H9 (cell line): ENCODE results near the gene PLPP1. TPM values are rescaled to one million over a fixed set of nuclear protein-coding genes. Genes with fewer than 3 reads are reported as not detected.

Experiments
- DNase-seq: peaks from one replicate; pipeline ENCODE4 v3.0.0-alpha.2; 2017
- H2AFZ ChIP-seq: one replicate; pipeline ENCODE4 v1.6.1; 2013; ENCODE audit warnings: mild to moderate bottlenecking, low read length, control low read depth, moderate library complexity
- H2AK5ac ChIP-seq: 2 replicates; pipeline ENCODE4 v1.6.1; 2013; ENCODE audit warnings: low read length, control low read depth, mixed read lengths; ENCODE audit not compliant: insufficient read length
- H2BK120ac ChIP-seq: one replicate; pipeline ENCODE4 v1.6.1; 2013; ENCODE audit warnings: low read depth, mild to moderate bottlenecking, low read length, control low read depth, inconsistent platforms; ENCODE audit not compliant: poor library complexity, severe bottlenecking
- H2BK12ac ChIP-seq: 2 replicates; pipeline ENCODE4 v1.6.1; 2013; ENCODE audit warnings: low read length, control low read depth, mixed read lengths, low read depth; ENCODE audit not compliant: insufficient read length
- H2BK15ac ChIP-seq: 2 replicates; pipeline ENCODE4 v1.6.1; 2013; ENCODE audit warnings: low read depth, low read length, control low read depth
- H2BK20ac ChIP-seq: one replicate; pipeline ENCODE4 v1.6.1; 2013; ENCODE audit warnings: low read depth, mild to moderate bottlenecking, low read length, control low read depth, inconsistent platforms; ENCODE audit not compliant: poor library complexity, severe bottlenecking
- H2BK5ac ChIP-seq: 2 replicates; pipeline ENCODE4 v1.6.1; 2013; ENCODE audit warnings: low read length, control low read depth, mixed read lengths; ENCODE audit not compliant: insufficient read length
- H3K14ac ChIP-seq: 2 replicates; pipeline ENCODE4 v1.6.1; 2013; ENCODE audit warnings: low read length, control low read depth; ENCODE audit not compliant: insufficient read depth
- H3K18ac ChIP-seq: 2 replicates; pipeline ENCODE4 v1.6.1; 2013; ENCODE audit warnings: low read depth, mild to moderate bottlenecking, mixed read lengths, low read length, control low read depth; ENCODE audit not compliant: insufficient read length
- H3K23ac ChIP-seq: 2 replicates; pipeline ENCODE4 v1.6.1; 2013; ENCODE audit warnings: low read length, control low read depth, mixed read lengths, low read depth; ENCODE audit not compliant: insufficient read length
- H3K23me2 ChIP-seq: 2 replicates; pipeline ENCODE4 v1.6.1; 2013; ENCODE audit warnings: low read depth, mild to moderate bottlenecking, mixed read lengths, low read length, control low read depth; ENCODE audit not compliant: insufficient read length, poor library complexity, severe bottlenecking
- H3K27ac ChIP-seq: 2 replicates; pipeline ENCODE4 v1.5.1; 2013; ENCODE audit warnings: low read length, control low read depth, mixed read lengths, low read depth; ENCODE audit not compliant: insufficient read length
- H3K27me3 ChIP-seq: 2 replicates; pipeline ENCODE4 v1.6.1; 2013; ENCODE audit warnings: low read length, control low read depth, inconsistent platforms; ENCODE audit not compliant: insufficient read depth
- H3K4ac ChIP-seq: 2 replicates; pipeline ENCODE4 v1.6.1; 2013; ENCODE audit warnings: low read depth, mild to moderate bottlenecking, control low read depth, inconsistent platforms, low read length, moderate library complexity
- H3K4me1 ChIP-seq: 2 replicates; pipeline ENCODE4 v1.6.1; 2013; ENCODE audit warnings: low read length, control low read depth, inconsistent platforms; ENCODE audit not compliant: insufficient read depth
- H3K4me2 ChIP-seq: 2 replicates; pipeline ENCODE4 v1.6.1; 2013; ENCODE audit warnings: low read length, control low read depth, mixed read lengths; ENCODE audit not compliant: insufficient read length, insufficient read depth
- H3K56ac ChIP-seq: 2 replicates; pipeline ENCODE4 v1.6.1; 2013; ENCODE audit warnings: low read depth, mild to moderate bottlenecking, mixed read lengths, low read length, control low read depth; ENCODE audit not compliant: insufficient read length
- H3K79me1 ChIP-seq: 2 replicates; pipeline ENCODE4 v1.6.1; 2013; ENCODE audit warnings: low read depth, mild to moderate bottlenecking, moderate library complexity, low read length, control low read depth, inconsistent platforms; ENCODE audit not compliant: insufficient read depth, poor library complexity, severe bottlenecking
- H3K79me2 ChIP-seq: 2 replicates; pipeline ENCODE4 v1.6.1; 2013; ENCODE audit warnings: low read length, control low read depth, inconsistent platforms; ENCODE audit not compliant: insufficient read depth
- H3K9ac ChIP-seq: 2 replicates; pipeline ENCODE4 v1.6.1; 2013; ENCODE audit warnings: low read length, control low read depth, mixed read lengths; ENCODE audit not compliant: insufficient read length; ENCODE audit errors: extremely low read depth
- H3K9me3 ChIP-seq: one replicate; pipeline ENCODE4 v1.6.1; 2013; ENCODE audit warnings: low read depth, low read length, inconsistent platforms; ENCODE audit not compliant: control insufficient read depth
- H3T11ph ChIP-seq: one replicate; pipeline ENCODE4 v1.6.1; 2013; ENCODE audit warnings: mild to moderate bottlenecking, low read length, control low read depth, inconsistent platforms
- H4K20me1 ChIP-seq: one replicate; pipeline ENCODE4 v1.6.1; 2013; ENCODE audit not compliant: control insufficient read depth, insufficient read length, insufficient read depth
- H4K5ac ChIP-seq: 2 replicates; pipeline ENCODE4 v1.6.1; 2013; ENCODE audit warnings: low read depth, mild to moderate bottlenecking, mixed read lengths, low read length, control low read depth; ENCODE audit not compliant: insufficient read length
- H4K8ac ChIP-seq: replicated peaks from 2 replicates; pipeline ENCODE4 v1.6.1; 2013; ENCODE audit warnings: low read length, control low read depth, mixed read lengths, low read depth; ENCODE audit not compliant: insufficient read length
- H4K91ac ChIP-seq: 2 replicates; pipeline ENCODE4 v1.6.1; 2013; ENCODE audit warnings: low read depth, mild to moderate bottlenecking, moderate library complexity, mixed read lengths, low read length, control low read depth; ENCODE audit not compliant: insufficient read length
- H3K27ac Mint-ChIP-seq, 3 experiments: 2 replicates in 2 of 3; 3 replicates in 1 of 3; pipeline ENCODE4 v1.8.0; 2020 to 2021; ENCODE audit warnings: mixed read lengths in 3 of 3, mild to moderate bottlenecking in 1 of 3, moderate library complexity in 1 of 3
- H3K27me3 Mint-ChIP-seq: 2 replicates; pipeline ENCODE4 v1.8.0; 2021; ENCODE audit warnings: low read depth, mild to moderate bottlenecking, moderate library complexity, mixed read lengths
- H3K36me3 Mint-ChIP-seq, 3 experiments: 2 replicates in 2 of 3; 3 replicates in 1 of 3; pipeline ENCODE4 v1.8.0; 2020 to 2021; ENCODE audit warnings: low read depth in 3 of 3, mixed read lengths in 3 of 3; ENCODE audit not compliant: insufficient read depth in 1 of 3
- H3K4me1 Mint-ChIP-seq, 2 experiments: 2 replicates each; pipeline ENCODE4 v1.8.0; 2020; ENCODE audit warnings: mixed read lengths in 2 of 2
- H3K4me3 Mint-ChIP-seq, 2 experiments: 2 replicates in 1 of 2; 3 replicates in 1 of 2; pipeline ENCODE4 v1.8.0; 2020 to 2021; ENCODE audit warnings: mild to moderate bottlenecking in 2 of 2, mixed read lengths in 2 of 2, moderate library complexity in 1 of 2
- H3K9me3 Mint-ChIP-seq, 2 experiments: 2 replicates in 1 of 2; 3 replicates in 1 of 2; pipeline ENCODE4 v1.8.0; 2020; ENCODE audit warnings: mild to moderate bottlenecking in 2 of 2, mixed read lengths in 2 of 2, moderate library complexity in 1 of 2
- WGBS: extraction: QIAGEN DNeasy Blood & Tissue Kit; methylation state at CpG from one replicate; pipeline ENCODE4 v1.1.7; 2013; ENCODE audit warnings: missing lambda C conversion rate, low lambda C conversion rate, mixed read lengths; ENCODE audit not compliant: insufficient read length; ENCODE audit errors: extremely low coverage; 5-methylcytosine and 5-hydroxymethylcytosine counted together
- total RNA-seq: library from RNA; stranded (reverse); gene quantifications from 2 replicates; pipeline ENCODE4 v1.2.1, GENCODE V29; 2021
- TF ChIP-seq, protein P1 (sequence below): fragments of 200-600 bp; sonication (generic); conservative IDR thresholded peaks from 3 replicates; pipeline ENCODE4 v1.8.0; 2021; ENCODE audit warnings: antibody characterized with exemption, mild to moderate bottlenecking

Gene PLPP1
- total RNA-seq, 1 experiment from 2014 or later = 85.9 TPM

DNA sequence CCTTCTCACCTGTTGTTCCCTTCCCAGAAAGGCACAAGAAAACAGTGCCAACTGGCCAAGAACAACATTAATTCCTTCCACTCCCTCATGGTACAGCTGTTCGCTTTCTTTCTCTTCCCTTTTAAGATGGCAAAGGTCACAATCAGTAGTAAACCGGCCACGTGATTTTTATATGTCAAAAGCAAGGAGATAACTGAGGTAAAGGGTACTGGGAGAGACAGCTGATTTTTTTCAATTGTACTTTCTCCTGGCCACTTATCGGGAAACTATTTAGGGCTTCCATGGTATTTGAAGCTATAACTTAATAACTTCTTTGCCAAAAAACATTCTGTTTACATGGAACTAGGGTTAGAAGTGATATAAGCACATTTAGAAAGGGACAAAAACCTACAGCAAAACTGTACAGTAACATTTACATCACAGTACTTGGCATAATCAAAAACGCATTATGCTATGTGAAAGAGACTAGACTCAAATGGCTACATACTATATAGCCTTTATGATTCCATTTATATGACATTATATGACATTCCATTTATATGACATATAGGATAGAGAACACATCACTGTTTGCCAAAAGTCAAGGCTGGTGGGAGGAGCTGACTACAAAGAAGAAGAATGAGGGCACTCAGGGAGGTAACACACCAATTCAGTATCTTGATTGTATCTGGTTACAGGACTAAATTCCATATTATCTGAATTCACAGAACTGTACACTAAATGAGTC lies 24.8 kb downstream of the PLPP1 start:
- TF ChIP-seq, protein P1, sequence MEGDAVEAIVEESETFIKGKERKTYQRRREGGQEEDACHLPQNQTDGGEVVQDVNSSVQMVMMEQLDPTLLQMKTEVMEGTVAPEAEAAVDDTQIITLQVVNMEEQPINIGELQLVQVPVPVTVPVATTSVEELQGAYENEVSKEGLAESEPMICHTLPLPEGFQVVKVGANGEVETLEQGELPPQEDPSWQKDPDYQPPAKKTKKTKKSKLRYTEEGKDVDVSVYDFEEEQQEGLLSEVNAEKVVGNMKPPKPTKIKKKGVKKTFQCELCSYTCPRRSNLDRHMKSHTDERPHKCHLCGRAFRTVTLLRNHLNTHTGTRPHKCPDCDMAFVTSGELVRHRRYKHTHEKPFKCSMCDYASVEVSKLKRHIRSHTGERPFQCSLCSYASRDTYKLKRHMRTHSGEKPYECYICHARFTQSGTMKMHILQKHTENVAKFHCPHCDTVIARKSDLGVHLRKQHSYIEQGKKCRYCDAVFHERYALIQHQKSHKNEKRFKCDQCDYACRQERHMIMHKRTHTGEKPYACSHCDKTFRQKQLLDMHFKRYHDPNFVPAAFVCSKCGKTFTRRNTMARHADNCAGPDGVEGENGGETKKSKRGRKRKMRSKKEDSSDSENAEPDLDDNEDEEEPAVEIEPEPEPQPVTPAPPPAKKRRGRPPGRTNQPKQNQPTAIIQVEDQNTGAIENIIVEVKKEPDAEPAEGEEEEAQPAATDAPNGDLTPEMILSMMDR = no peak
- Histone ChIP-seq H3K4me1 (no peaks in the 10 kb centered on the region), H4K8ac (no peak overlapping the region), H3K18ac (no peak overlapping the region), H2BK5ac (no peak overlapping the region), H3K27me3 (no peaks in the 10 kb centered on the region), H3K79me1 (peaks cover 4% of the 10 kb centered on the region), H2AK5ac (no peak overlapping the region), H3K56ac (no peak overlapping the region), H3K79me2 (peaks cover 4% of the 10 kb centered on the region; the same call in 1 of the 2 replicates), H3K27ac (no peak overlapping the region), H4K20me1 (no peaks in the 10 kb centered on the region), H2BK15ac (no peak overlapping the region), H3T11ph (no peak overlapping the region), H3K9me3 (no peaks in the 10 kb centered on the region), H4K5ac (no peak overlapping the region), H2BK20ac (no peak overlapping the region), H3K23me2 (no peaks in the 10 kb centered on the region), H3K4me2 (no peak overlapping the region), H3K9ac (no peak overlapping the region), H3K14ac (no peak overlapping the region), H2BK12ac (no peak overlapping the region), H2AFZ (no peak overlapping the region), H2BK120ac (no peak overlapping the region), H3K4ac (no peak overlapping the region), H4K91ac (no peak overlapping the region), H3K23ac (no peak overlapping the region)
- Mint-ChIP-seq H3K9me3 (no peaks in the 10 kb centered on the region), H3K27me3 (no peaks in the 10 kb centered on the region), H3K36me3 (0 out of 7 replicates have a peak, but pooled peaks cover 0 to 3% (median 0%) of the 10 kb centered on the region in 3 experiments), H3K4me3 (no peak overlapping the region), H3K27ac (0 out of 7 replicates have a peak overlapping the region, but pooled peaks of 1 of the 3 experiments have one; percentile 9), H3K4me1 (peaks cover 33 to 35% of the 10 kb centered on the region in 2 experiments)
- DNase-seq = no peak
- no CpG with 5 or more reads among the region's 5 CpGs for WGBS
